ENCODE data around the gene GOLGA6L2.
"Not testable (repeated sequence)": the region's sequence is repeated elsewhere in the genome, so short reads cannot be mapped to it uniquely, and the experiment has no call there.

GOLGA6L2 gene, protein sequence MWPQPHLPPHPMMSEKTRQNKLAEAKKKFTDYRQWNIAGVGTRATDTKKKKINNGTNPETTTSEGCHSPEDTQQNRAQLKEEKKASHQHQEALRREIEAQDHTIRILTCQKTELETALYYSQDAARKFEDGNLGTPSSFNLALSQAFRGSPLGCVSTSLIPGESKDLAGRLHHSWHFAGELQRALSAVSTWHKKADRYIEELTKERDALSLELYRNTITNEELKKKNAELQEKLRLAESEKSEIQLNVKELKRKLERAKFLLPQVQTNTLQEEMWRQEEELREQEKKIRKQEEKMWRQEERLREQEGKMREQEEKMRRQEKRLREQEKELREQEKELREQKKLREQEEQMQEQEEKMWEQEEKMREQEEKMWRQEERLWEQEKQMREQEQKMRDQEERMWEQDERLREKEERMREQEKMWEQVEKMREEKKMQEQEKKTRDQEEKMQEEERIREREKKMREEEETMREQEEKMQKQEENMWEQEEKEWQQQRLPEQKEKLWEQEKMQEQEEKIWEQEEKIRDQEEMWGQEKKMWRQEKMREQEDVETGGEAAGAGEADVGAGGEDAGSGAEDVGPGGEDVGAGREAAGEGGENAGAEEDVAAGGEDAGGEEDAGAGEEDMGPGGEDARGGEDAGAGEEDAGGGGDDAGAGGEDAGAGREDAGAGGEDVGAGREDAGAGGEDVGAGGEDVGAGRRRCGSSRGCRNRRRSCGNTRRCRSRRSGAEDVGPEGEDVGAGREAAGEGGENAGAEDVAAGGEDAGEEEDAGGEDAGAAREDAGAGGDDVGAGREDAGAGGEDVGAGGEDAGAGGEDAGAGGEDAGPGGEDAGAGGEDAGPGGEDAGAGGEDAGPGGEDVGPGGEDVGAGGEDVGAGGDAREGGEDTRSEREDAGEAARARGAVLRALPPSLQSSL

DNA sequence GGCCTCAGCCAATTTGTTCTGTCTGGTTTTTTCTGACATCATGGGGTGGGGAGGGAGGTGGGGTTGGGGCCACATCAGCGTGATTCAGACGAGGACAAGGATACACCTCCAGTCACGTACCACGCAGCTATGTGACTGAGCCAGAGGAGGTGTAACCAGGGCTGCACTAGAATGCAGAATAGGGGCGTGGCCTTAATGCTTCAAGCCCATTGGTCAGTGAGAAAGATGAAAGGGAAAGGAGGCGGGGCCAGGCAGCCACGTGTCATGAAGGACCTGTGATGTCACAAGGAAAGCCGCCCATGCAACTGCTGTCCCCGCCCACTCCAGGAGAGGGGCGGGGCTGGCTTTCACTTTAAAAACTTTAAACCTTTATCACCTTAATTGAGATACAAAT lies at the start of gene GOLGA6L2:
GOLGA6L2 (minus strand) TSS at position 137 of the 394 bp plus-strand sequence; CDS start at position 75, 62 bp downstream.
- DNase-seq: no peak

DNA sequence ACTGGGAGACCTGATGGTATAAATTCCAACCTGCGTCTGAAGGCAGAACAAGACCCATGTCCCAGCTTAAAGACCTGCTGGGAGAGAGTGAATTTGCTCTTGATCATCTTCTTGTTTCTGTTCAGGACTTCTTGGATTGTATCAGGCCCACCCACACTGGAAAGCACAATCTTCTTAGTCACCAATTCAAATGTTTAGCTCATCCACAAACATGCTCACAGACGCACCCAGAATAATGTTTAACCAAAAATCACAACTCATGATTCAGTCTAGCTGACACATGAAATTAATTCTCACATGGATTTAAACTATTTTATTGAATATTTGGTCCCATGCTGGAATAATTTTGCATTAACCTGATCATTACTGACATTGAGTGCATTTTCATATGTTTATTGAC lies 37.8 kb upstream of the GOLGA6L2 start:
- no peak for DNase-seq

DNA sequence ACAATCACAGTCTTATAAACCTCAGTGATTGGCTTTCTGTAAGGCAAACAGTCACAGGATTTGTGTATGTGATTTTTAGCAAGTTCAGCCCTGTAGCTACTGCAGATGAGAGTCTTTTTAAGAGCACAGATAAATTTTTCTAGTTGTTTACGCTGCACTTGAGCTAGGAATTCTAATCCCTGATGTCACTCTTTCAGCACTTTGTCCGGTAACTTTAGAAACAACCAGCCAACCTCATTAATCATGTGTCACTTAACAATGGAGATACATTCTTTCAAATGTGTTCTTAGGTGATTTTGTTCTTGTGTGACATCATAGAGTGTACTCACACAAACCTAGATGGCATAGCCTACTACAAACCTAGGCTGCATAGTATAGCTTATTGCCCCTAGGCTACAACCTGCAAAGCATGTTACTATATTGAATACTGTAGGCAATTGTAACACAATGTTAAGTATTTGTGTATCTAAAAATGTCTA lies 36.8 kb upstream of the GOLGA6L2 start:
- no peak for DNase-seq

DNA sequence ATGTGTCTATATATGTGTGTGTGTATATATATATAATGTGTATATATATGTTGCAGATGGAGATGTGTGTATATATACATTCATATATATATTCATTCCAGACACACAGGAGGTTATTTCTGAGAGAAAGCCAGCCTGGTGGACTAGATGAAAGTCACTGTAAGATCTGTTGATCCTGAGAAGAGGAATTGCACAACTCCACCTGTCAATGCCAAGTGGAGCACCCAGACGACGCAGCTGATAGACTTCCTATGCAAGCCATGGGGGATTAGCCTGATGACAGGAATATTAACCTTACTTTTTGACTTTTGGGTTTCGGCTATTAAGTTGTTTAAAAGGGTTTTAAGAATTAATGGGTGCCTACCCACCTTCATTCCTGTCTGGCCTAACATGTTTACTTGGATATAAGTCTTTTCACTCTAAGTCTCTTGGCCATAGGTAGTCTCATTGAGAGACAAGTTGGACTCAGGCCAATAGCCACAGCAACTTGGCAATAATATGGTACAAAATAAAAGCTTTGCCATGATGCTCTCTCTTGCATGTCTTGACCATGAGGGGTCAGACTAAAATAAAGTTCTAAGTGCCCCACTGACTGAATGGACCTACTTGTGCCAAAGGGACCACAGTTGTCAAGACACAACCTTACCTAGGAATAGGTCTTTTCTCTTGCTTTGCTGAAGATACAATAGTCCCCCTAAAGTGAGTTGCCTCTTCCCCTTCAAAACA lies 35.9 kb upstream of the GOLGA6L2 start:
- no peak for DNase-seq

GRCh38 chr15:23482228-23482627 lies 35.2 kb upstream of the GOLGA6L2 start:
- DNase-seq: no peak

DNA sequence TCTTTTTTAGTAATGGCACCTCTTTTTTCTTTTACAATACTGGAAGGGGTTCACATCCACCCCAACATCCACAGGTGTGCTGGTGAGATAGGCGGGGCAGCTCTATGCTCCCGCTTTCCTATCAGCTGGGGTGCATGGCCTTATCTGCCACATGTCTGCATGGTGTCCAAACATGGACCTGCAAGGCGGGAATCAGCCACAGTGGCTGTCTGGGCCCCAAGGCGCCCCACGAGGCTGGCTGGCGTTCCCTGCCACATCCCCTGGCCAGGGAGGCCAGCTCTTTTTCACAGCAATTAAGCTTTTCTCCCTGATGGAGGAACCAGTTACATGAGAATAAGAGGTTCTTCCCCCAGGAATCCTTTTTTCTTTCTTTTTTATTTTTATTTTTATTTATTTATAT lies 30.9 kb upstream of the GOLGA6L2 start:
- DNase-seq: no peak

DNA sequence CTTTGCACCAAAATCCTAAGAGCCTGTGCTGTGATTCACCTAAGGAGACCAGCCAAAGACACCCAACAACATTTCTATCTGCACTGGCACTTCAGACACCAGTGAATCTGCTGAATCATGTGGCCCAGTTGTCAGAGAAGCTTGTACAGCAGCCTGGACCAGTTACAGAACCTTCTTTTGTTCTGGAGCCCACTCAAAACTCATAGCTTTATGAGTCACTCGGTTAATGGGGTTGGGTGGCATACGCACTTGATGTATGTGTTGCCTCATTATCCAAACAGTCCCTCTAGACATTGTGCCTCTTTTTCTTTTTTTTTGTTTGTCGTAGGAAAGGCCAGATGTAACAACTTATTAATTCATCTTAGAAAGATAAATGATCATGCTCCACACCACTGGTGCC lies 25.6 kb upstream of the GOLGA6L2 start:
- no peak for DNase-seq

- DNase-seq: no peak
Measured at GRCh38 chr15:23472033-23472432, 25.0 kb upstream of the GOLGA6L2 start.

- no peak for DNase-seq
Measured at GRCh38 chr15:23467110-23467600, 20.1 kb upstream of the GOLGA6L2 start.

DNA sequence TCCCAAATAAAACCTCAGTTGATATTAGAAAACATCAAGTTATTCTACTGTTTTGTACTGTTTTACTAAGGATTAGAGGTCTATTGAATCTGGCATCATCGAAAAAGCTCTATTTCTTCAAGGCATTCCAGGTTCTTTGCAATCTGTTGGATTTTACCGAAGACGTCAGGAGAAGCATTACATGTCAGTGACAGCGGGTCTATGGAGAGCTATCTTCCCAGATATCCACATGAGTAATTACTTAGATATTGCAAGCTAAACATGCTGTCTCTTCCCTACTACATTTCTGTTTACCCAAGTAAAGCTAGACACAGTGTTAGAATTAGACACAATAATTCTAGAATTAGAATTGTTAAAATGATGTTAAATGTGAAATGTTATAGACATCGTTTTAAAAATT lies 10.8 kb upstream of the GOLGA6L2 start:
- no peak for DNase-seq

GRCh38 chr15:23446215-23447106 lies 582 bp downstream of the GOLGA6L2 start:
- no peak for DNase-seq

GRCh38 chr15:23444269-23444668 lies 2.8 kb downstream of the GOLGA6L2 start:
- no peak for DNase-seq

- no peak for DNase-seq
Measured at GRCh38 chr15:23441204-23441603, 5.8 kb downstream of the GOLGA6L2 start.

GRCh38 chr15:23440596-23440995 lies 6.4 kb downstream of the GOLGA6L2 start:
- DNase-seq: no peak

DNA sequence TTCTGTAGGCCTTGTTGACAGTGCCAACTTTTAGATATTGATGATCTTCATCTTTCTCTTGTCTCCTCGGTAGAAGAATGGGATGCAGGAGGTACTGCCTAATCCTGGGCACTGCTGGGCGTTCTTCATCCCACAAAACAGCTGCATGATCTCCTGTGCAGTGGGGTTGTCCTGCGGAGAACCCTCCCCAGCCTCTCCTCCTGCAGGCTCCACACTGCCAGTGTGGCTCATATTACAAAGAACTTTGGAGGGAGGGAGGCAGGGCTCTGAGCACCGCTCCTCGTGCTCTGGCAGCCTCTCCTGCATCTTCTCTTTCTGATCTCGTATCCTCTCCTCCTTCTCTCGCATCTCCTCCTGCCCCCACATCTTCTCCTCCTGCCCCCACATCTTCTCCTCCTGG lies 7.5 kb downstream of the GOLGA6L2 start:
- DNase-seq: no peak

DNA sequence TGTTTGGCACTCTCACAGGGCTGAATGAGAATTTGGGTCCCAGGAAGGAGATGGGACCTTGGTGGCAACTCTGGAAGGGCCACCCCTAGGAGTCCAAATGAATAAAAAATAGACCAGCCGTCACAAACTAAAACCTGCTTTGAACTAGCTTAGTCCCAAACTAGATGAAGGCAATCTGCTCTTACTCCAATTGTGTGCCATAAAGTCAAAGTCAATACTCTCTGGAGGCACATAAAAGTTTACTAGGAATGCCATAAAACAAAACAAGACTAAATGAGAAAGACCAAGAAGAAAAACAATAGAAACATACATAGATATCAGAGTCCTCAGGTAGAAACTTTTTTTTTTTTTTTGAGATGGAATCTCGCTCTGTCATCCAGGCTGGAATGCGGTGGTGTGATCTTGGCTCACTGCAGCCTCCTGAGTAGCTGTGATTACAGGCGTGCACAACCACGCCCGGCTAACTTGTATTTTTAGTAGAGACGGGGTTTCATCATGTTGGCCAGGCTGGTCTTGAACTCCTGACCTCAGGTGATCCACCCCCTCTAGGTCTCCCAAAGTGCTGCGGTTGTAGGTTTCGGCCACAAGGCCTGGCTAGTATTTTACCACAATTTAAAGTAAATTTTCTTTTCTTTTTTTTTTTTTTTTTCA lies 8.1 kb downstream of the GOLGA6L2 start:
- no peak for DNase-seq

- no peak for DNase-seq
Measured at GRCh38 chr15:23437673-23438072, 9.4 kb downstream of the GOLGA6L2 start.

DNA sequence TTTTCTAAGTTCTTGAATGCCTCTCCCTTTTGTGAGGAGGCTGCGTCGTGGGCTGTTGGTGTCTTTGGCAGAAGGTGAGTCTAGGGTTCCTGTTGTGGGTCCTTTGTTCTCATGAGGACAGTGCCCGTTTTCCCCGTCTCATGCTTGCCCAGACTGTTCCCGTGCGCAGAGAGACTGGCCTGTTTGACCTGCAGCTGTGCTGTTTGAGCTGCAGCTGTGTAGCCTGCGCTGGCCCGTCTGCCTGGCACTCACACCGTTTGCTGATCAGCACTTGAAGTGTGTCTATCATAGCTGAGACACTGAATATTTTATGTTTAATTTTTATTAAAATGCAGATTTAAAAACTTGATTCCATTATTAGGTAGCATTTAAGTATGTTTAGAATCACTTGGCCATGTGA lies 9.9 kb downstream of the GOLGA6L2 start:
- no peak for DNase-seq

GRCh38 chr15:23436421-23436820 lies 10.6 kb downstream of the GOLGA6L2 start:
- no peak for DNase-seq

DNA sequence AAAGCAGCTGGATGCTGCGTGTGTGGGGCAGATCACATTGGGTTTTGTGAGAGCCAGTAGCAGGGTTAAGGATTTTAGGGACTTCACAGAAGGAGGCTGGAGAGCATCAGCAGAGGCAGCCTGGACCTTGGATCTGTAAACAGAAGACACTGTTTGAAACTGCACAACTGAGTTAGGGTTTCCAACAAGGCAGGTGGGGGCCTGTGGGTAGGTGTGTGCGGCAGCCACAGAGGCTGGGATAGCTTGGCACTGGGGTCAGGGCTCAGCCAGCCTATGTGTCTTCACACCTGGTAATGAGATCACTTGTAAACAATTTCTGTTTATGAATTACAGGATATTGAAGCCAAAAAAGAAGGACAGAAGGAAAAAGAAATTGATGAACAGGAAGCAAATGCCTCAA lies 12.3 kb downstream of the GOLGA6L2 start:
- DNase-seq: not testable (repeated sequence)

DNA sequence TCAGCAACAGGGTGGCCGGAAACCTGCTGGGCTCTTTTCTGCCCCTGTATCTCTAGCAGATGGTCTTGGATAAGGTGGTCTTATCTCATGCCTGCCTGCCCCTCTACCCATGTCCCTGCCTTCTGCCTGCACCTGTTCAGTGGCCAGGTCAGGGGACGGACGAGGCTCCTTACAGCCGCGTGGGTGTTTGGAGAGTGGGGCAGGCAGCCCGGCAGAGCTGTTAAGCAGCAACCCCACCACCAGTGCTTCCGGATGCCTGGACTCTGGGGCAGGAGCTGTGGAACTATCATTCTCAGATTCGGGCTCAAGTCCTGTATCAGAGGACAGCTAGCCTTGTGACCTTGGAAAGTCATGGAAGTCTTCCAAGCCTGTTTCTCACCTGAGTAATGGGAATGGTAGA lies 21.7 kb downstream of the GOLGA6L2 start:
- not testable (repeated sequence) for DNase-seq
